B cell (primary cell): ENCODE data around the gene MTHFD2L. TPM values are rescaled to one million over a fixed set of nuclear protein-coding genes. Genes with fewer than 3 reads are reported as not detected.

ENCODE experiments used
- ATAC-seq: fragments of 200-7000 bp; cut with Tn5 transposase; one replicate; pipeline ENCODE4 v1.10.0; 2021; ENCODE audit warnings: low read depth, mild to moderate bottlenecking, moderate number of reproducible peaks, moderate library complexity
- CTCF ChIA-PET: fragments of 350-600 bp; sonication (Branson Sonifier 250); formaldehyde crosslinking; loops from one replicate; lab custom pipeline; 2021; ENCODE audit warnings: antibody characterized with exemption, inconsistent platforms; lab: Charles Lee
- POLR2A ChIA-PET: fragments of 350-600 bp; sonication (Branson Sonifier 250); formaldehyde crosslinking; loops from one replicate; lab custom pipeline; 2021; ENCODE audit warnings: antibody characterized with exemption; lab: Charles Lee
- DNase-seq: peaks from one replicate; pipeline ENCODE4 v3.0.0; 2013
- H2AFZ ChIP-seq: 2 replicates; pipeline ENCODE4 v1.6.1; 2012; ENCODE audit warnings: mild to moderate bottlenecking, low read depth, low read length; ENCODE audit not compliant: insufficient read depth, poor library complexity, severe bottlenecking
- H3K27ac ChIP-seq, 2 donors: 1 replicate in 1 of 2; 2 replicates in 1 of 2; pipeline ENCODE4 v1.5.1; 2012 to 2013; ENCODE audit warnings: low read length in 2 of 2, mild to moderate bottlenecking in 2 of 2, moderate library complexity in 1 of 2
- H3K27me3 ChIP-seq, 4 experiments: fragments of 200-600 bp in 1 of 4; sonication (generic) in 1 of 4; replicated peaks in 1 of 4; 1 replicate in 2 of 4; 2 replicates in 2 of 4; pipeline versions ENCODE4 v1.6.1 to v1.7.0; 2013 to 2016; ENCODE audit warnings: low read length in 3 of 4, mild to moderate bottlenecking in 2 of 4, mixed read lengths in 1 of 4, moderate library complexity in 1 of 4; ENCODE audit not compliant: insufficient read depth in 4 of 4, control insufficient read depth in 3 of 4; ENCODE audit errors: control extremely low read depth in 1 of 4
- H3K36me3 ChIP-seq, 2 experiments: replicated peaks in 1 of 2; 1 replicate in 1 of 2; 2 replicates in 1 of 2; pipeline versions ENCODE4 v1.6.1 to v1.7.1; 2013; ENCODE audit warnings: low read length in 1 of 2; ENCODE audit not compliant: insufficient read depth in 2 of 2, control insufficient read depth in 1 of 2; ENCODE audit errors: control extremely low read depth in 1 of 2, extremely low read depth in 1 of 2
- H3K4me1 ChIP-seq, 2 donors: fragments of 200-600 bp in 1 of 2; sonication (generic) in 1 of 2; 1 replicate in 1 of 2; 2 replicates in 1 of 2; pipeline versions ENCODE4 v1.5.1 to v1.6.1; 2013 to 2017; ENCODE audit warnings: low read length in 2 of 2; ENCODE audit not compliant: control insufficient read depth in 2 of 2, insufficient read depth in 2 of 2
- H3K4me2 ChIP-seq: replicated peaks from 2 replicates; pipeline ENCODE3; 2012; ENCODE audit warnings: mild to moderate bottlenecking, low read depth, low read length; ENCODE audit not compliant: poor library complexity, severe bottlenecking
- H3K4me3 ChIP-seq, 5 experiments: fragments of 200-600 bp in 1 of 5; sonication (generic) in 1 of 5; 1 replicate in 3 of 5; 2 replicates in 2 of 5; pipeline versions ENCODE4 v1.5.1 to v1.7.0; 2011 to 2016; ENCODE audit warnings: low read length in 4 of 5, mild to moderate bottlenecking in 4 of 5, low read depth in 2 of 5, control low read depth in 1 of 5, moderate library complexity in 1 of 5; ENCODE audit not compliant: insufficient read depth in 1 of 5; ENCODE audit errors: control extremely low read depth in 1 of 5, extremely low read depth in 1 of 5
- H3K79me2 ChIP-seq: fragments of 200-600 bp; sonication (generic); one replicate; pipeline ENCODE4 v1.6.0; 2016; ENCODE audit warnings: low read length; ENCODE audit not compliant: control insufficient read depth, insufficient read depth
- H3K9ac ChIP-seq: fragments of 200-600 bp; sonication (generic); 2 replicates; pipeline ENCODE4 v1.6.1; 2017; ENCODE audit warnings: mild to moderate bottlenecking, low read length, moderate library complexity
- H3K9me3 ChIP-seq, 3 donors: one replicate each; pipeline versions ENCODE4 v1.6.1 to v1.7.1; 2013; ENCODE audit warnings: low read length in 2 of 3; ENCODE audit not compliant: control insufficient read depth in 2 of 3, insufficient read depth in 1 of 3; ENCODE audit errors: control extremely low read depth in 1 of 3
- H4K20me1 ChIP-seq: 2 replicates; pipeline ENCODE4 v1.6.0; 2012; ENCODE audit warnings: mild to moderate bottlenecking, low read length; ENCODE audit not compliant: insufficient read depth, control insufficient read depth, poor library complexity, severe bottlenecking
- H3K27ac Mint-ChIP-seq: one replicate; pipeline ENCODE4 v1.8.0; 2021; ENCODE audit warnings: mixed read lengths
- H3K27me3 Mint-ChIP-seq: one replicate; pipeline ENCODE4 v1.8.0; 2021; ENCODE audit warnings: mixed read lengths
- H3K4me1 Mint-ChIP-seq: one replicate; pipeline ENCODE4 v1.8.0; 2021; ENCODE audit warnings: mixed read lengths
- H3K4me3 Mint-ChIP-seq: one replicate; pipeline ENCODE4 v1.8.0; 2021; ENCODE audit warnings: mixed read lengths
- H3K9me3 Mint-ChIP-seq: one replicate; pipeline ENCODE4 v1.8.0; 2022; ENCODE audit warnings: mixed read lengths; ENCODE audit not compliant: insufficient read depth
- EZH2 ChIP-seq: IDR thresholded peaks from 2 replicates; pipeline ENCODE4 v1.6.1; 2012; ENCODE audit warnings: borderline replicate concordance, low read depth, mild to moderate bottlenecking, moderate library complexity, low read length; ENCODE audit not compliant: insufficient read depth, poor library complexity, severe bottlenecking
- WGBS: methylation state at CpG from one replicate; pipeline ENCODE4 v1.1.5; 2013; ENCODE audit warnings: missing lambda C conversion rate; ENCODE audit not compliant: insufficient coverage; 5-methylcytosine and 5-hydroxymethylcytosine counted together
- intact Hi-C: fragments of 100-400 bp; cut with micrococcal nuclease; formaldehyde crosslinking; loops from one replicate; pipeline ENCODE4 v1.10.0; 2022
- polyA plus RNA-seq: library from polyadenylated mRNA; depleted of rRNA; stranded (reverse); fragments of >200 nt; gene quantifications from 2 replicates; pipeline ENCODE4 v1.2.3, GENCODE V29; 2012
- total RNA-seq, 2 donors: library from RNA; stranded (reverse); fragments of 120-200 nt in 1 of 2; gene quantifications; 1 replicate in 1 of 2; 2 replicates in 1 of 2; pipeline versions ENCODE4 v1.2.3 to v1.2.4, GENCODE V29; 2013 to 2022
- TF ChIP-seq, protein P1 (sequence below): fragments of 200-600 bp; IDR thresholded peaks from one replicate; pipeline ENCODE4 v1.8.0; 2022; ENCODE audit warnings: antibody characterized with exemption, mild to moderate bottlenecking

MTHFD2L gene
- total and polyA plus RNA-seq, 2 donors (not counting 1 experiment from before 2014, with no cell fraction given): 5.5 to 12.6 TPM

DNA sequence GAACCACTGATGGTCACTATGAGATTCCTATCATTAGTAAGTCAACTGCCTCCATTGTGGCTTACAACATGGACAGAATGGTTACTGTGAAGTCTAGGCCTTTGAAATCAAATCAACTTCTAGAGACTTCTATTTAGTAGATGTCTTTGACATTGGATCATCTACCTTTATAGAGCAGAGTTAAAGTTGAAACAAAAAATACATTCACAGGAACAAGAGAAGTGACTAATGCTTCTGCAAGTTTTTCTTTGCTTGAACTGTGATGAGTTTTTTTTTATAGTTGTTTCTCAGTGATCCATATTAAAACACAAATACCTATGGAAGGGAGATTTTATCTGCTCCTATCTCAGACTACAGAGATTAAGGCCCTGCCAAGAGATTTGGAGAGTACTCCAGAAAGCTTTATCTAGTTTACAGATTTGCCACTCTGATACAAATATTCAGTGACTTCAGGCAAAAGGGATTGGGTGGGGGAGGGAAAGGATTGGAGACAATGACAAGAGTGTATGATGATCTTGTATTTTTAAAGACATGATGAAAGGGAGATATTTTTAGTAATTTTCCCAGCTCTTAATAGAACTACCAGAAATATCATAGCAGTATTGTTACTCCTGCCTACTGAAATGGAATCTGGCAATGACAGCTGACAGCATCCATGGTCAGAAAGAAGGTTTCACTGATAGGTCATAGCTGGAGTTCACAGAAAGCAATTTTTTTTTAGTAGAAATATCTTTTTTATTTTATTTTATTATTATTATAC, 134.4 kb downstream of the MTHFD2L start:
- H3K27ac Mint-ChIP-seq: no peak overlapping the region
- Histone ChIP-seq H3K27me3 (no peaks in the 10 kb centered on the region), H3K79me2 (no peaks in the 10 kb centered on the region), H3K27ac (no peak overlapping the region), H3K36me3 (peaks cover 0 to 3% of the 10 kb centered on the region in 2 experiments), H3K9me3 (no peaks in the 10 kb centered on the region), H2AFZ (no peak overlapping the region), H3K9ac (no peak overlapping the region), H3K4me2 (no peak overlapping the region), H3K4me1 (no peaks in the 10 kb centered on the region), H4K20me1 (no peaks in the 10 kb centered on the region), H3K4me3 (no peak overlapping the region)
- no peaks in the 10 kb centered on the region for H3K27me3 Mint-ChIP-seq
- TF ChIP-seq, protein P1, sequence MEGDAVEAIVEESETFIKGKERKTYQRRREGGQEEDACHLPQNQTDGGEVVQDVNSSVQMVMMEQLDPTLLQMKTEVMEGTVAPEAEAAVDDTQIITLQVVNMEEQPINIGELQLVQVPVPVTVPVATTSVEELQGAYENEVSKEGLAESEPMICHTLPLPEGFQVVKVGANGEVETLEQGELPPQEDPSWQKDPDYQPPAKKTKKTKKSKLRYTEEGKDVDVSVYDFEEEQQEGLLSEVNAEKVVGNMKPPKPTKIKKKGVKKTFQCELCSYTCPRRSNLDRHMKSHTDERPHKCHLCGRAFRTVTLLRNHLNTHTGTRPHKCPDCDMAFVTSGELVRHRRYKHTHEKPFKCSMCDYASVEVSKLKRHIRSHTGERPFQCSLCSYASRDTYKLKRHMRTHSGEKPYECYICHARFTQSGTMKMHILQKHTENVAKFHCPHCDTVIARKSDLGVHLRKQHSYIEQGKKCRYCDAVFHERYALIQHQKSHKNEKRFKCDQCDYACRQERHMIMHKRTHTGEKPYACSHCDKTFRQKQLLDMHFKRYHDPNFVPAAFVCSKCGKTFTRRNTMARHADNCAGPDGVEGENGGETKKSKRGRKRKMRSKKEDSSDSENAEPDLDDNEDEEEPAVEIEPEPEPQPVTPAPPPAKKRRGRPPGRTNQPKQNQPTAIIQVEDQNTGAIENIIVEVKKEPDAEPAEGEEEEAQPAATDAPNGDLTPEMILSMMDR: no peak
- ChIA-PET POLR2A (no interaction called here), CTCF (interaction anchor here (1.2 kb wide), 1 partner anchor 14 kb away, joined by 3 read pairs; no protein-coding TSS in a partner anchor)
- H3K9me3 Mint-ChIP-seq: no peaks in the 10 kb centered on the region
- H3K4me1 Mint-ChIP-seq: no peaks in the 10 kb centered on the region
- DNase-seq (no peak), ATAC-seq (no peak)
- intact Hi-C loops: no loop called here
- no peak overlapping the region for H3K4me3 Mint-ChIP-seq

DNA sequence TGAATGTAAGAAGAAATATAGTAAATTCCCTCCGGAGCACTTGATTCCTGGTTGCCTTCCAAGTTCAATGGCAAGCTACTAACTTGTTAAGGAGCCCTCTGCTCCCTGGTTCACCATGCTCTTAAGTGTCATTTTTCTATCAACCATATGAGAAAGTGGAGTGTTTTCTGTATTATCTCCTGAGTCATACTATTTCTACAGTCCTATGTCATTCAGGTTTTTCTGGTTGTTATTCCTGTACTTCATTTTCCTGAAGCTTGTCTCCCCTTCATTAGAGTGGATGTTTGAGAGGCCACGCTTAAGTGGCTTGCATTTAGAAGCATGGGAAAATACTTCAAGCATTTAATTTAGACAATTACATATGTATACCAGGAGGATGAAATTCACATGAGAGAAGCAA, 135.6 kb downstream of the MTHFD2L start:
- intact Hi-C loops: no loop called here
- DNase-seq (no peak), ATAC-seq (no peak)
- H3K4me1 ChIP-seq: no peaks in the 10 kb centered on the region
- H3K79me2 ChIP-seq: no peaks in the 10 kb centered on the region
- H3K4me3 ChIP-seq: no peak overlapping the region
- H4K20me1 ChIP-seq: no peaks in the 10 kb centered on the region
- peaks cover 0 to 2% of the 10 kb centered on the region in 2 experiments for H3K36me3 ChIP-seq
- no peak overlapping the region for H3K27ac ChIP-seq
- no peak for TF ChIP-seq EZH2
- TF ChIP-seq, protein P1: no peak
- no peak overlapping the region for H3K4me2 ChIP-seq
- Mint-ChIP-seq H3K4me3 (no peak overlapping the region), H3K27ac (no peak overlapping the region), H3K4me1 (no peaks in the 10 kb centered on the region), H3K27me3 (no peaks in the 10 kb centered on the region), H3K9me3 (no peaks in the 10 kb centered on the region)
- ChIA-PET POLR2A (no interaction called here), CTCF (interaction anchor here (1.2 kb wide), 1 partner anchor 15 kb away, joined by 3 read pairs; no protein-coding TSS in a partner anchor)
- WGBS: no CpG with 5 or more reads among the region's 2 CpGs
- no peaks in the 10 kb centered on the region for H3K9me3 ChIP-seq
- H3K9ac ChIP-seq: no peak overlapping the region
- no peaks in the 10 kb centered on the region for H3K27me3 ChIP-seq
- H2AFZ ChIP-seq: no peak overlapping the region
